ENCODE data around the gene VIPAS39. TPM values are rescaled to one million over a fixed set of nuclear protein-coding genes. Genes with fewer than 3 reads are reported as not detected.
A peak's percentile ranks its signal among the peaks of the same experiment; 100 is the strongest.

The VIPAS39 gene
- total and polyA plus RNA-seq, 2 of the 13 experiments (the other 11 are each of a cell fraction or from before 2014, with no cell fraction given) = 13.3 to 21.5 TPM

GRCh38 chr14:77378701-77379100 lies 78.7 kb downstream of the VIPAS39 start:
- ChIA-PET CTCF (ENCODE audit: low intra/inter-chr PET ratio, low total read pairs) (no interaction called here), POLR2A (no interaction called here)
- Histone ChIP-seq H3K27ac (ENCODE audit: extremely low read length, insufficient read depth, low read length) (no peak overlapping the region), H3K79me2 (ENCODE audit: insufficient read depth, low read length) (peaks cover 11% of the 10 kb centered on the region), H3K4me1 (ENCODE audit: insufficient read depth, low read length) (peaks cover 39% of the 10 kb centered on the region), H3K36me3 (replicated peaks in 1 of 2; ENCODE audit: control insufficient read depth in 1 of 2, insufficient read depth in 2 of 2, low read length in 2 of 2) (no peaks in the 10 kb centered on the region), H3K9ac (ENCODE audit: insufficient read depth, low read depth, low read length) (no peak overlapping the region), H3K9me3 (ENCODE audit: low read length) (no peaks in the 10 kb centered on the region), H3K4me2 (ENCODE audit: low read depth, low read length) (no peak overlapping the region), H4K20me1 (ENCODE audit: insufficient read depth, low read length) (no peaks in the 10 kb centered on the region), H3K4me3 (replicated peaks in 1 of 3; ENCODE audit: insufficient read depth in 1 of 3, low read depth in 2 of 3, low read length in 3 of 3) (no peak overlapping the region), H3K27me3 (ENCODE audit: control insufficient read depth in 1 of 2, insufficient read depth in 2 of 2, low read length in 2 of 2) (no peaks in the 10 kb centered on the region), H2AFZ (ENCODE audit: low read length) (no peak overlapping the region)
- TF ChIP-seq MYC (CRISPR knock-in tag; IDR thresholded peaks at IDR 0.05; ENCODE audit: borderline replicate concordance) (no peak), RBM39 (IDR thresholded peaks at IDR 0.05; ENCODE audit: low read depth, low read length, poor library complexity, severe bottlenecking) (no peak), JUNB (CRISPR knock-in tag; IDR thresholded peaks at IDR 0.05; ENCODE audit: borderline replicate concordance) (no peak), GABPA (IDR thresholded peaks at IDR 0.05; ENCODE audit: low read depth, low read length) (no peak), GABPA (CRISPR knock-in tag; IDR thresholded peaks at IDR 0.05; ENCODE audit: low read depth) (no peak), ZNF337 (CRISPR knock-in tag; IDR thresholded peaks at IDR 0.05; ENCODE audit: borderline replicate concordance, low read depth) (no peak), MTF2 (CRISPR knock-in tag; IDR thresholded peaks at IDR 0.05; ENCODE audit: borderline replicate concordance) (no peak), ZNF20 (CRISPR knock-in tag; IDR thresholded peaks at IDR 0.05) (no peak), HINFP (CRISPR knock-in tag; IDR thresholded peaks at IDR 0.05; ENCODE audit: low read depth) (no peak), ZNF7 (CRISPR knock-in tag; IDR thresholded peaks at IDR 0.05) (no peak), DNMT3B (CRISPR knock-in tag; conservative IDR thresholded peaks at IDR 0.05) (no peak), ZNF121 (CRISPR knock-in tag; IDR thresholded peaks at IDR 0.05) (no peak)
- 79% methylated on average over 6 of the region's 6 CpGs for WGBS (ENCODE audit: low lambda C conversion rate)
- intact Hi-C loops (cut with micrococcal nuclease; ENCODE audit: unreplicated experiment) = loop anchor here (5.0 kb wide), 2 partner anchors 41 to 56 kb away; partner anchors contain the start of genes GSTZ1 and POMT2
- no peak for DNase-seq (ENCODE audit: low spot score)
- FAIRE-seq = no peak
- TSS peak; percentile 54 for BruUV-seq (replicated peaks)
- in situ Hi-C loops (cut with HindIII; ENCODE audit: extremely low pct_ligation_motif_present, low pct_unique_long_range_greater_than_20kb) = no loop called here
- no peak for ATAC-seq
